Activated naive CD4-positive, alpha-beta T cell treated with anti-CD3 and anti-CD28 coated beads, Interleukin-2, amount 10 ng/mL, durations not matched to agents 7 days and 5 days (primary cell): ENCODE measurements around the gene SEMA3G.

Experiments
- CTCF ChIA-PET: fragments of 350-600 bp; sonication (Branson Sonifier 250); formaldehyde crosslinking; loops from one replicate; lab custom pipeline; 2021; ENCODE audit warnings: antibody characterized with exemption; lab: Charles Lee
- DNase-seq: peaks from one replicate; pipeline ENCODE4 v3.0.0-alpha.2; 2020
- H3K27ac Mint-ChIP-seq: one replicate; pipeline ENCODE4 v1.8.0; 2021; ENCODE audit warnings: mild to moderate bottlenecking, moderate library complexity, mixed read lengths
- H3K27me3 Mint-ChIP-seq: one replicate; pipeline ENCODE4 v1.8.0; 2021; ENCODE audit warnings: mild to moderate bottlenecking, mixed read lengths
- H3K36me3 Mint-ChIP-seq: one replicate; pipeline ENCODE4 v1.8.0; 2021; ENCODE audit warnings: mixed read lengths
- H3K4me1 Mint-ChIP-seq: one replicate; pipeline ENCODE4 v1.8.0; 2021; ENCODE audit warnings: mixed read lengths
- H3K4me3 Mint-ChIP-seq: one replicate; pipeline ENCODE4 v1.8.0; 2021; ENCODE audit warnings: mild to moderate bottlenecking, moderate library complexity, mixed read lengths
- H3K9me3 Mint-ChIP-seq: one replicate; pipeline ENCODE4 v1.8.0; 2021; ENCODE audit warnings: mixed read lengths

Gene SEMA3G

GRCh38 chr3:52392216-52392930, 52.5 kb downstream of the SEMA3G start:
- no peak overlapping the region for H3K27ac Mint-ChIP-seq
- H3K4me1 Mint-ChIP-seq, result no peaks in the 10 kb centered on the region
- no peak for DNase-seq
- peaks cover 7% of the 10 kb centered on the region for H3K36me3 Mint-ChIP-seq
- H3K27me3 Mint-ChIP-seq, result no peaks in the 10 kb centered on the region
- H3K4me3 Mint-ChIP-seq, result no peak overlapping the region
- no peaks in the 10 kb centered on the region for H3K9me3 Mint-ChIP-seq
- CTCF ChIA-PET, result no interaction called here

- DNase-seq, result no peak
- H3K9me3 Mint-ChIP-seq, result no peaks in the 10 kb centered on the region
- H3K27me3 Mint-ChIP-seq, result no peaks in the 10 kb centered on the region
- no peak overlapping the region for H3K27ac Mint-ChIP-seq
- H3K36me3 Mint-ChIP-seq, result peaks cover 7% of the 10 kb centered on the region
- no peaks in the 10 kb centered on the region for H3K4me1 Mint-ChIP-seq
- H3K4me3 Mint-ChIP-seq, result no peak overlapping the region
- CTCF ChIA-PET, result no interaction called here
These were observed 53.8 kb downstream of the SEMA3G start for GRCh38 chr3:52391096-52391495.

- H3K4me1 Mint-ChIP-seq, result no peaks in the 10 kb centered on the region
- no peaks in the 10 kb centered on the region for H3K9me3 Mint-ChIP-seq
- DNase-seq, result no peak
- CTCF ChIA-PET, result interaction anchor here (1.2 to 1.5 kb wide), 2 partner anchors 169 to 387 kb away, joined by 3 to 4 read pairs; no protein-coding TSS in a partner anchor
- H3K4me3 Mint-ChIP-seq, result no peak overlapping the region
- no peaks in the 10 kb centered on the region for H3K27me3 Mint-ChIP-seq
- no peak overlapping the region for H3K27ac Mint-ChIP-seq
- H3K36me3 Mint-ChIP-seq, result peaks cover 7% of the 10 kb centered on the region
These were observed 56.0 kb downstream of the SEMA3G start for GRCh38 chr3:52388933-52389332.

GRCh38 chr3:52388348-52388821, 56.5 kb downstream of the SEMA3G start:
- DNase-seq, result no peak
- H3K36me3 Mint-ChIP-seq, result peaks cover 7% of the 10 kb centered on the region
- CTCF ChIA-PET, result interaction anchor here (1.2 to 1.5 kb wide), 2 partner anchors 168 to 387 kb away, joined by 3 to 4 read pairs; no protein-coding TSS in a partner anchor
- H3K27me3 Mint-ChIP-seq, result no peaks in the 10 kb centered on the region
- H3K27ac Mint-ChIP-seq, result no peak overlapping the region
- H3K4me3 Mint-ChIP-seq, result no peak overlapping the region
- H3K4me1 Mint-ChIP-seq, result no peaks in the 10 kb centered on the region
- H3K9me3 Mint-ChIP-seq, result no peaks in the 10 kb centered on the region

- Mint-ChIP-seq H3K27ac (no peak overlapping the region), H3K9me3 (no peaks in the 10 kb centered on the region), H3K4me3 (no peak overlapping the region), H3K36me3 (peaks cover 7% of the 10 kb centered on the region), H3K4me1 (no peaks in the 10 kb centered on the region), H3K27me3 (no peaks in the 10 kb centered on the region)
- CTCF ChIA-PET, result interaction anchor here (1.4 to 1.5 kb wide), 2 partner anchors 25 to 167 kb away, joined by 4 to 5 read pairs; no protein-coding TSS in a partner anchor
- no peak for DNase-seq
These were observed 57.4 kb downstream of the SEMA3G start for GRCh38 chr3:52387481-52387880.

- CTCF ChIA-PET, result interaction anchor here (0.6 to 3.9 kb wide), 12 partner anchors 10 to 164 kb away, joined by 3 to 18 read pairs (median 3); no protein-coding TSS in a partner anchor
- no peaks in the 10 kb centered on the region for H3K9me3 Mint-ChIP-seq
- no peak overlapping the region for H3K27ac Mint-ChIP-seq
- peaks cover 3% of the 10 kb centered on the region for H3K36me3 Mint-ChIP-seq
- no peaks in the 10 kb centered on the region for H3K27me3 Mint-ChIP-seq
- peak; percentile 64 for DNase-seq
- no peaks in the 10 kb centered on the region for H3K4me1 Mint-ChIP-seq
- no peak overlapping the region for H3K4me3 Mint-ChIP-seq
These were observed 59.7 kb downstream of the SEMA3G start for GRCh38 chr3:52385157-52385556.

GRCh38 chr3:52384019-52384761, 60.7 kb downstream of the SEMA3G start:
- CTCF ChIA-PET, result interaction anchor here (0.6 to 3.9 kb wide), 6 partner anchors 14 to 163 kb away, joined by 3 to 18 read pairs (median 4); no protein-coding TSS in a partner anchor
- Mint-ChIP-seq H3K9me3 (no peaks in the 10 kb centered on the region), H3K4me1 (no peaks in the 10 kb centered on the region), H3K27me3 (no peaks in the 10 kb centered on the region), H3K36me3 (peaks cover 3% of the 10 kb centered on the region), H3K4me3 (no peak overlapping the region), H3K27ac (no peak overlapping the region)
- no peak for DNase-seq

GRCh38 chr3:52383446-52383845, 61.5 kb downstream of the SEMA3G start:
- no peak for DNase-seq
- Mint-ChIP-seq H3K27ac (no peak overlapping the region), H3K27me3 (no peaks in the 10 kb centered on the region), H3K36me3 (no peaks in the 10 kb centered on the region), H3K9me3 (no peaks in the 10 kb centered on the region), H3K4me3 (no peak overlapping the region), H3K4me1 (no peaks in the 10 kb centered on the region)
- CTCF ChIA-PET, result interaction anchor here (1.2 to 3.9 kb wide), 4 partner anchors 44 to 163 kb away, joined by 3 to 18 read pairs (median 8); no protein-coding TSS in a partner anchor
